Endothelial cell of umbilical vein (primary cell): Measurements from ENCODE around the gene C1QTNF5. TPM values are rescaled to one million over a fixed set of nuclear protein-coding genes. Genes with fewer than 3 reads are reported as not detected.

Source experiments
- BruUV-seq: library from RNA; stranded (reverse); fragments of 400-500 nt; replicated peaks from 2 replicates; lab custom pipeline; 2021; lab: Mats Ljungman, UMichigan
- CTCF ChIA-PET: fragments of 300-600, 350-600 bp; sonication (Branson Sonifier 250); formaldehyde crosslinking; loops from one replicate; lab custom pipeline; 2021; ENCODE audit warnings: antibody characterized with exemption, inconsistent platforms; lab: Charles Lee
- POLR2A ChIA-PET: fragments of 300-600, 350-600 bp; sonication (Branson Sonifier 250); formaldehyde crosslinking; loops from one replicate; lab custom pipeline; 2021; ENCODE audit warnings: antibody characterized with exemption, inconsistent platforms; lab: Charles Lee
- DNase-seq: peaks from one replicate; pipeline ENCODE4 v3.0.0-alpha.2; 2011; ENCODE audit warnings: low read depth, low spot score
- FAIRE-seq: peaks from 2 replicates; lab custom pipeline; 2011; peaks lifted over from hg19 to GRCh38; lab: Jason Lieb, UNC
- H2AFZ ChIP-seq: 2 replicates; pipeline ENCODE4 v1.6.0; 2012; ENCODE audit warnings: low read depth, low read length, control low read depth, inconsistent platforms
- H3K27ac ChIP-seq: 2 replicates; pipeline ENCODE4 v1.5.1; 2011; ENCODE audit warnings: low read depth, mild to moderate bottlenecking, control low read depth, low read length, moderate library complexity; ENCODE audit not compliant: insufficient read depth
- H3K27me3 ChIP-seq, 2 experiments: 2 replicates each; pipeline versions ENCODE4 v1.6.0 to v1.6.1; 2011; ENCODE audit warnings: low read length in 2 of 2, mixed read lengths in 1 of 2; ENCODE audit not compliant: control insufficient read depth in 2 of 2, insufficient read depth in 2 of 2
- H3K36me3 ChIP-seq, 2 experiments: 2 replicates in 1 of 2; 3 replicates in 1 of 2; pipeline ENCODE4 v1.5.1; 2011; ENCODE audit warnings: low read length in 2 of 2, mild to moderate bottlenecking in 1 of 2, moderate library complexity in 1 of 2; ENCODE audit not compliant: control insufficient read depth in 2 of 2, insufficient read depth in 2 of 2; ENCODE audit errors: extremely low read depth in 1 of 2
- H3K4me1 ChIP-seq: 3 replicates; pipeline ENCODE4 v1.5.1; 2011; ENCODE audit warnings: mild to moderate bottlenecking, low read length; ENCODE audit not compliant: control insufficient read depth, insufficient read depth; ENCODE audit errors: extremely low read depth
- H3K4me2 ChIP-seq: 2 replicates; pipeline ENCODE4 v1.6.1; 2011; ENCODE audit warnings: low read length, control low read depth, mixed read lengths; ENCODE audit not compliant: insufficient read depth
- H3K4me3 ChIP-seq, 3 experiments: fragments of 200-600 bp in 1 of 3; sonication (generic), shearing (Covaris generic) in 1 of 3; replicated peaks in 1 of 3; 2 replicates each; pipeline ENCODE4 v1.5.1; 2011 to 2016; ENCODE audit warnings: control low read depth in 3 of 3, low read length in 3 of 3, mild to moderate bottlenecking in 2 of 3, inconsistent platforms in 1 of 3, low read depth in 1 of 3, moderate library complexity in 1 of 3; ENCODE audit not compliant: insufficient read depth in 1 of 3
- H3K79me2 ChIP-seq: 2 replicates; pipeline ENCODE4 v1.6.0; 2012; ENCODE audit warnings: low read length, inconsistent platforms; ENCODE audit not compliant: control insufficient read depth, insufficient read depth
- H3K9ac ChIP-seq: replicated peaks from 2 replicates; pipeline ENCODE3; 2011; ENCODE audit warnings: low read length, control low read depth; ENCODE audit not compliant: insufficient read depth; ENCODE audit errors: extremely low read depth
- H3K9me1 ChIP-seq: replicated peaks from 3 replicates; pipeline ENCODE4 v1.6.0; 2011; ENCODE audit warnings: mild to moderate bottlenecking, low read length; ENCODE audit not compliant: control insufficient read depth, insufficient read depth; ENCODE audit errors: extremely low read depth
- H3K9me3 ChIP-seq: replicated peaks from 2 replicates; pipeline ENCODE4 v1.5.1; 2012; ENCODE audit warnings: low read length, inconsistent platforms; ENCODE audit not compliant: control insufficient read depth, insufficient read depth
- H4K20me1 ChIP-seq: replicated peaks from 2 replicates; pipeline ENCODE3; 2011; ENCODE audit warnings: mild to moderate bottlenecking, low read length; ENCODE audit not compliant: control insufficient read depth, insufficient read depth; ENCODE audit errors: extremely low read depth
- CTCF ChIP-seq, 2 donors: IDR thresholded peaks; 1 replicate in 1 of 2; 2 replicates in 1 of 2; pipeline ENCODE4 v1.5.1; 2011; ENCODE audit warnings: low read length in 2 of 2, mild to moderate bottlenecking in 2 of 2, moderate library complexity in 2 of 2, control low read depth in 1 of 2, inconsistent platforms in 1 of 2, low read depth in 1 of 2; ENCODE audit not compliant: insufficient read depth in 1 of 2; ENCODE audit errors: extremely low read depth in 1 of 2
- EZH2 ChIP-seq: IDR thresholded peaks from 2 replicates; pipeline ENCODE4 v1.6.1; 2012; ENCODE audit warnings: borderline replicate concordance, low read depth, mild to moderate bottlenecking, moderate library complexity, low read length, inconsistent platforms; ENCODE audit not compliant: severe bottlenecking
- FOS ChIP-seq: IDR thresholded peaks from 2 replicates; pipeline ENCODE4 v1.6.1; 2011; ENCODE audit warnings: mild to moderate bottlenecking, low read length, moderate library complexity, borderline replicate concordance; ENCODE audit not compliant: insufficient read depth
- GATA2 ChIP-seq: IDR thresholded peaks from 2 replicates; pipeline ENCODE4 v1.7.0; 2011; ENCODE audit warnings: low read depth, mild to moderate bottlenecking, moderate library complexity, mixed read lengths, low read length; ENCODE audit not compliant: insufficient read length, insufficient read depth
- JUN ChIP-seq: IDR thresholded peaks from 2 replicates; pipeline ENCODE4 v1.6.1; 2011; ENCODE audit warnings: borderline replicate concordance, low read depth; ENCODE audit not compliant: insufficient read length, insufficient read depth
- MAX ChIP-seq: IDR thresholded peaks from 2 replicates; pipeline ENCODE4 v1.6.1; 2011; ENCODE audit not compliant: insufficient read depth, insufficient read length
- MYC ChIP-seq: IDR thresholded peaks from one replicate; pipeline ENCODE4 v1.6.1; 2011; ENCODE audit warnings: mild to moderate bottlenecking, low read depth, low read length
- POLR2A ChIP-seq: IDR thresholded peaks from 2 replicates; pipeline ENCODE4 v1.6.1; 2012; ENCODE audit warnings: low read depth, mild to moderate bottlenecking, control low read depth, low read length
- POLR2AphosphoS5 ChIP-seq: IDR thresholded peaks from 2 replicates; pipeline ENCODE4 v1.6.1; 2012; ENCODE audit warnings: low read depth, mild to moderate bottlenecking, control low read depth, low read length, moderate library complexity; ENCODE audit not compliant: insufficient read depth
- dilution Hi-C: fragments of 300-500 bp; cut with MboI; formaldehyde crosslinking; loops from one replicate; pipeline ENCODE4 v1.15.0; 2019; ENCODE audit warnings: low sequenced_read_pairs; ENCODE audit not compliant: extremely low pct_ligation_motif_present
- intact Hi-C: fragments of 100-400 bp; cut with micrococcal nuclease; formaldehyde crosslinking; loops from one replicate; pipeline ENCODE4 v1.10.0; 2022
- polyA plus RNA-seq, 4 experiments: library from polyadenylated mRNA; depleted of rRNA in 3 of 4; stranded (reverse) in 3 of 4; unstranded in 1 of 4; fragments of >200 nt; gene quantifications; 2 replicates each; pipeline versions ENCODE4 v1.2.1 to v1.2.3, GENCODE V29; 2011 to 2012; ENCODE audit warnings: missing spikeins in 1 of 4
- total RNA-seq: library from RNA; stranded (reverse); gene quantifications from 2 replicates; pipeline ENCODE4 v1.2.3, GENCODE V29; 2021

Gene C1QTNF5
- total and polyA plus RNA-seq, 2 donors (not counting 3 experiments of a cell fraction or from before 2014, with no cell fraction given), result 126 to 201 TPM

- no peak overlapping the region for H2AFZ ChIP-seq
- DNase-seq (no peak), FAIRE-seq (no peak)
- intact Hi-C loops (no loop called here), dilution Hi-C loops (no loop called here)
- no peak overlapping the region for H3K9ac ChIP-seq
- no peaks in the 10 kb centered on the region for H3K36me3 ChIP-seq
- H3K4me3 ChIP-seq, result no peak overlapping the region
- no peaks in the 10 kb centered on the region for H3K4me1 ChIP-seq
- no peak overlapping the region for H3K27ac ChIP-seq
- H4K20me1 ChIP-seq, result no peaks in the 10 kb centered on the region
- H3K27me3 ChIP-seq, result peaks cover 12 to 16% of the 10 kb centered on the region in 2 experiments
- CTCF ChIA-PET, result interaction anchor here (0.6 to 2.8 kb wide), 10 partner anchors 10 to 807 kb away, joined by 3 to 21 read pairs (median 5); partner anchors contain the start of gene C1QTNF5
- POLR2A ChIA-PET, result interaction anchor here (0.6 to 1.0 kb wide), 2 partner anchors 20 to 960 kb away, joined by 3 to 4 read pairs; partner anchors contain the start of gene C1QTNF5
- no peaks in the 10 kb centered on the region for H3K79me2 ChIP-seq
- no peak for TF ChIP-seq GATA2
- no peak for TF ChIP-seq FOS
- TF ChIP-seq JUN, result no peak
- no peak for TF ChIP-seq CTCF (IDR thresholded peaks at IDR 0.05; ENCODE audit: extremely low read depth in 1 of 2, insufficient read depth in 1 of 2, low read depth in 1 of 2, low read length in 2 of 2)
- no peak for TF ChIP-seq MAX
- TF ChIP-seq POLR2A, result no peak
- TF ChIP-seq EZH2, result no peak
- no peak for TF ChIP-seq POLR2AphosphoS5
- TF ChIP-seq MYC, result no peak
- H3K4me2 ChIP-seq, result no peak overlapping the region
- no TSS peak for BruUV-seq
- no peaks in the 10 kb centered on the region for H3K9me3 ChIP-seq
- no peaks in the 10 kb centered on the region for H3K9me1 ChIP-seq
Measured at GRCh38 chr11:119361056-119361787, 20.5 kb upstream of the C1QTNF5 start.
